KMS-11 (cell line): ENCODE results near the gene ACOXL.

Experiments
- H2AFZ ChIP-seq: fragments of 200-600 bp; sonication (generic); 2 replicates; pipeline ENCODE4 v1.6.1; 2016; ENCODE audit warnings: antibody characterized with exemption, mixed run types, low read depth
- H3K27ac ChIP-seq: fragments of 200-600 bp; sonication (generic); 2 replicates; pipeline ENCODE4 v1.6.1; 2016; ENCODE audit warnings: mild to moderate bottlenecking, mixed run types
- H3K27me3 ChIP-seq: fragments of 200-600 bp; sonication (generic); 2 replicates; pipeline ENCODE4 v1.6.1; 2017; ENCODE audit warnings: mild to moderate bottlenecking, low read depth, mixed run types, moderate library complexity; ENCODE audit not compliant: insufficient read depth
- H3K36me3 ChIP-seq: fragments of 200-600 bp; sonication (generic); 2 replicates; pipeline ENCODE4 v1.6.1; 2017; ENCODE audit warnings: mild to moderate bottlenecking, mixed run types; ENCODE audit not compliant: insufficient read depth
- H3K4me1 ChIP-seq: fragments of 200-600 bp; sonication (generic); 2 replicates; pipeline ENCODE4 v1.6.1; 2016; ENCODE audit warnings: mild to moderate bottlenecking, low read depth, mixed run types; ENCODE audit not compliant: poor library complexity, severe bottlenecking
- H3K4me2 ChIP-seq: fragments of 200-600 bp; sonication (generic); 2 replicates; pipeline ENCODE4 v1.7.0; 2016; ENCODE audit warnings: mild to moderate bottlenecking, mixed run types
- H3K4me3 ChIP-seq: fragments of 200-600 bp; sonication (generic); IDR thresholded peaks from 2 replicates; pipeline ENCODE4 v1.6.1; 2017; ENCODE audit warnings: low read depth, low read length, mixed read lengths; ENCODE audit not compliant: insufficient read depth
- H3K79me2 ChIP-seq: fragments of 200-600 bp; sonication (generic); 2 replicates; pipeline ENCODE4 v1.6.1; 2016; ENCODE audit warnings: low read depth, mixed run types; ENCODE audit not compliant: insufficient read depth
- H3K9ac ChIP-seq: fragments of 200-600 bp; sonication (generic); 2 replicates; pipeline ENCODE4 v1.6.1; 2016; ENCODE audit warnings: mild to moderate bottlenecking, mixed run types
- H4K20me1 ChIP-seq: fragments of 200-600 bp; sonication (generic); 2 replicates; pipeline ENCODE4 v1.6.1; 2016; ENCODE audit warnings: mild to moderate bottlenecking, mixed run types; ENCODE audit not compliant: insufficient read depth
- CTCF ChIP-seq: fragments of 200-600 bp; sonication (generic); conservative IDR thresholded peaks from 2 replicates; pipeline ENCODE4 v1.6.1; 2017; ENCODE audit warnings: low read depth, mild to moderate bottlenecking, antibody characterized with exemption, low read length, moderate library complexity, mixed read lengths

Gene ACOXL

GRCh38 chr2:111111101-111111755 is 378.9 kb downstream of the ACOXL start:
- no peak overlapping the region for H3K4me2 ChIP-seq
- no peak overlapping the region for H3K27ac ChIP-seq
- H3K4me3 ChIP-seq: no peak overlapping the region
- no peak overlapping the region for H3K9ac ChIP-seq
- H4K20me1 ChIP-seq: no peaks in the 10 kb centered on the region
- H3K4me1 ChIP-seq: peaks cover 11% of the 10 kb centered on the region
- no peak for TF ChIP-seq CTCF
- H3K79me2 ChIP-seq: no peaks in the 10 kb centered on the region
- no peaks in the 10 kb centered on the region for H3K36me3 ChIP-seq
- H3K27me3 ChIP-seq: no peaks in the 10 kb centered on the region
- no peak overlapping the region for H2AFZ ChIP-seq

GRCh38 chr2:111113838-111114237 is 381.5 kb downstream of the ACOXL start:
- Histone ChIP-seq H3K79me2 (no peaks in the 10 kb centered on the region), H3K4me2 (no peak overlapping the region), H3K4me3 (no peak overlapping the region), H3K4me1 (peaks cover 11% of the 10 kb centered on the region), H3K36me3 (no peaks in the 10 kb centered on the region), H2AFZ (no peak overlapping the region), H4K20me1 (no peaks in the 10 kb centered on the region), H3K27ac (no peak overlapping the region), H3K27me3 (no peaks in the 10 kb centered on the region), H3K9ac (no peak overlapping the region)
- TF ChIP-seq CTCF: no peak

GRCh38 chr2:111116011-111116746 is 383.8 kb downstream of the ACOXL start:
- H3K4me2 ChIP-seq: no peak overlapping the region
- no peaks in the 10 kb centered on the region for H4K20me1 ChIP-seq
- no peak overlapping the region for H3K4me3 ChIP-seq
- peaks cover 11% of the 10 kb centered on the region for H3K4me1 ChIP-seq
- H3K36me3 ChIP-seq: no peaks in the 10 kb centered on the region
- no peak overlapping the region for H2AFZ ChIP-seq
- H3K27me3 ChIP-seq: no peaks in the 10 kb centered on the region
- H3K9ac ChIP-seq: no peak overlapping the region
- H3K79me2 ChIP-seq: 0 out of 2 replicates have a peak, but pooled peaks cover 1% of the 10 kb centered on the region
- no peak overlapping the region for H3K27ac ChIP-seq
- no peak for TF ChIP-seq CTCF

- no peak for TF ChIP-seq CTCF
- Histone ChIP-seq H4K20me1 (no peaks in the 10 kb centered on the region), H3K27ac (no peak overlapping the region), H3K36me3 (no peaks in the 10 kb centered on the region), H2AFZ (no peak overlapping the region), H3K27me3 (no peaks in the 10 kb centered on the region), H3K79me2 (peaks cover 10% of the 10 kb centered on the region; the same call in 1 of the 2 replicates), H3K9ac (no peak overlapping the region), H3K4me1 (peaks cover 11% of the 10 kb centered on the region), H3K4me3 (no peak overlapping the region), H3K4me2 (no peak overlapping the region)
Measured at GRCh38 chr2:111116843-111117597, 384.6 kb downstream of the ACOXL start.
